HepG2 (cell line): ENCODE results near the gene ESRP2. TPM values are rescaled to one million over a fixed set of nuclear protein-coding genes. Genes with fewer than 3 reads are reported as not detected.

Experiments used
- ATAC-seq: fragments of 200-7000 bp; cut with Tn5 transposase; 3 replicates; pipeline ENCODE4 v1.9.1; 2020; ENCODE audit warnings: mild to moderate bottlenecking, moderate library complexity
- BruUV-seq: library from RNA; stranded (reverse); fragments of 400-500 nt; replicated peaks from 2 replicates; lab custom pipeline; 2021; lab: Mats Ljungman, UMichigan
- CTCF ChIA-PET: fragments of 300-600 bp; formaldehyde crosslinking; extraction: SDS; loops from one replicate; lab custom pipeline; 2021; ENCODE audit warnings: low total read pairs, inconsistent platforms, low intra/inter-chr PET ratio; lab: Yijun Ruan, JAX
- POLR2A ChIA-PET: fragments of 350-600 bp; sonication (Branson Sonifier 250); formaldehyde crosslinking; loops from one replicate; lab custom pipeline; 2020; ENCODE audit warnings: antibody characterized with exemption, inconsistent platforms; lab: Yijun Ruan, JAX
- DNase-seq: peaks from one replicate; pipeline ENCODE4 v3.0.0-alpha.2; 2015; ENCODE audit warnings: low spot score
- FAIRE-seq: peaks from 3 replicates; lab custom pipeline; 2011; peaks lifted over from hg19 to GRCh38; lab: Jason Lieb, UNC
- H2AFZ ChIP-seq: one replicate; pipeline ENCODE4 v1.6.1; 2011; ENCODE audit warnings: low read length, inconsistent platforms
- H3K27ac ChIP-seq: fragments of 300-600 bp; 3 replicates; pipeline ENCODE4 v1.8.0; 2011; ENCODE audit warnings: mixed run types, mild to moderate bottlenecking, mixed read lengths, low read length, inconsistent platforms; ENCODE audit not compliant: insufficient read depth; ENCODE audit errors: extremely low read length
- H3K27me3 ChIP-seq, 2 experiments: fragments of 200-600 bp in 1 of 2; 2 replicates in 1 of 2; 3 replicates in 1 of 2; pipeline versions ENCODE4 v1.6.0 to v1.8.0; 2011; ENCODE audit warnings: low read length in 2 of 2, mild to moderate bottlenecking in 2 of 2, moderate library complexity in 2 of 2, inconsistent platforms in 1 of 2; ENCODE audit not compliant: insufficient read depth in 2 of 2, control insufficient read depth in 1 of 2
- H3K36me3 ChIP-seq, 2 experiments: fragments of 200-600 bp in 1 of 2; replicated peaks in 1 of 2; 2 replicates in 1 of 2; 3 replicates in 1 of 2; pipeline versions ENCODE4 v1.5.1 to v1.8.0; 2011; ENCODE audit warnings: low read length in 2 of 2, inconsistent platforms in 1 of 2; ENCODE audit not compliant: insufficient read depth in 2 of 2, control insufficient read depth in 1 of 2
- H3K4me1 ChIP-seq: 2 replicates; pipeline ENCODE4 v1.5.1; 2012; ENCODE audit warnings: low read length, inconsistent platforms; ENCODE audit not compliant: insufficient read depth
- H3K4me2 ChIP-seq: 2 replicates; pipeline ENCODE4 v1.6.0; 2011; ENCODE audit warnings: low read depth, low read length, inconsistent platforms
- H3K4me3 ChIP-seq, 3 experiments: fragments of 200-600 bp in 1 of 3; sonication (generic), shearing (Covaris generic) in 1 of 3; replicated peaks in 1 of 3; 2 replicates each; pipeline ENCODE4 v1.5.1; 2011 to 2016; ENCODE audit warnings: low read length in 3 of 3, inconsistent platforms in 2 of 3, low read depth in 2 of 3, mild to moderate bottlenecking in 2 of 3, control low read depth in 1 of 3, mixed read lengths in 1 of 3; ENCODE audit not compliant: insufficient read depth in 1 of 3
- H3K79me2 ChIP-seq: one replicate; pipeline ENCODE4 v1.6.1; 2011; ENCODE audit warnings: low read length, inconsistent platforms; ENCODE audit not compliant: insufficient read depth
- H3K9ac ChIP-seq: 2 replicates; pipeline ENCODE4 v1.6.0; 2011; ENCODE audit warnings: mild to moderate bottlenecking, low read depth, low read length, inconsistent platforms; ENCODE audit not compliant: insufficient read depth
- H3K9me3 ChIP-seq: 2 replicates; pipeline ENCODE4 v1.5.1; 2012; ENCODE audit warnings: mild to moderate bottlenecking, low read length
- H4K20me1 ChIP-seq: 2 replicates; pipeline ENCODE4 v1.6.0; 2011; ENCODE audit warnings: inconsistent platforms, mild to moderate bottlenecking, low read length, moderate library complexity; ENCODE audit not compliant: insufficient read depth
- AHR ChIP-seq: IDR thresholded peaks from 2 replicates; pipeline ENCODE4 v1.6.1; 2018; ENCODE audit warnings: missing genetic modification reagents, missing compliant biosample characterization
- ELF3 ChIP-seq: IDR thresholded peaks from 2 replicates; pipeline ENCODE4 v1.6.1; 2016; ENCODE audit warnings: missing genetic modification reagents, missing compliant biosample characterization
- GLMP ChIP-seq: sonication (generic); formaldehyde crosslinking; IDR thresholded peaks from 2 replicates; pipeline ENCODE4 v1.9.0; 2021; ENCODE audit warnings: missing genetic modification reagents, mild to moderate bottlenecking, borderline replicate concordance
- KLF6 ChIP-seq: IDR thresholded peaks from 2 replicates; pipeline ENCODE4 v1.8.0; 2016; ENCODE audit warnings: missing biosample characterization, missing genetic modification reagents
- MLLT10 ChIP-seq: sonication (generic); formaldehyde crosslinking; IDR thresholded peaks from 2 replicates; pipeline ENCODE4 v1.4.0; 2020; ENCODE audit warnings: missing genetic modification reagents
- NCOA5 ChIP-seq: sonication (generic); formaldehyde crosslinking; IDR thresholded peaks from 2 replicates; pipeline ENCODE4 v1.4.0; 2020; ENCODE audit warnings: missing genetic modification reagents
- NFKB2 ChIP-seq: sonication (generic); formaldehyde crosslinking; IDR thresholded peaks from 2 replicates; pipeline ENCODE4 v1.4.0; 2020; ENCODE audit warnings: missing genetic modification reagents, borderline replicate concordance
- NR1H2 ChIP-seq: sonication (generic); formaldehyde crosslinking; IDR thresholded peaks from 2 replicates; pipeline ENCODE4 v1.8.1; 2022; ENCODE audit warnings: low read depth, missing genetic modification reagents, borderline replicate concordance
- PCBP1 ChIP-seq: fragments of 200-400 bp; formaldehyde crosslinking; IDR thresholded peaks from 2 replicates; pipeline ENCODE4 v1.6.1; 2017; ENCODE audit warnings: mild to moderate bottlenecking, low read depth, low read length, borderline replicate concordance
- RORA ChIP-seq: sonication (generic); formaldehyde crosslinking; IDR thresholded peaks from 2 replicates; pipeline ENCODE4 v1.5.0; 2020; ENCODE audit warnings: mild to moderate bottlenecking, missing genetic modification reagents, moderate library complexity
- SOX6 ChIP-seq, 2 experiments: fragments of 450-650 bp in 1 of 2; sonication (generic) in 1 of 2; formaldehyde crosslinking in 1 of 2; IDR thresholded peaks; 2 replicates each; pipeline versions ENCODE4 v1.4.0 to v1.6.1; 2017 to 2020; ENCODE audit warnings: antibody characterized with exemption in 1 of 2, mild to moderate bottlenecking in 1 of 2, missing genetic modification reagents in 1 of 2
- WIZ ChIP-seq: sonication (generic); formaldehyde crosslinking; IDR thresholded peaks from 2 replicates; pipeline ENCODE4 v1.5.1; 2020; ENCODE audit warnings: mild to moderate bottlenecking, missing genetic modification reagents
- ZFP37 ChIP-seq: sonication (generic); formaldehyde crosslinking; IDR thresholded peaks from 2 replicates; pipeline ENCODE4 v1.4.0; 2020; ENCODE audit warnings: missing genetic modification reagents, borderline replicate concordance
- ZNF235 ChIP-seq: sonication (generic); formaldehyde crosslinking; IDR thresholded peaks from 2 replicates; pipeline ENCODE4 v1.8.1; 2023; ENCODE audit warnings: mild to moderate bottlenecking, missing genetic modification reagents, borderline replicate concordance
- ZNF556 ChIP-seq: sonication (generic); formaldehyde crosslinking; IDR thresholded peaks from 2 replicates; pipeline ENCODE4 v1.4.0; 2020; ENCODE audit warnings: mild to moderate bottlenecking, missing genetic modification reagents, borderline replicate concordance
- WGBS: methylation state at CpG from one replicate; pipeline ENCODE4 v1.1.6; 2017; ENCODE audit warnings: low lambda C conversion rate; 5-methylcytosine and 5-hydroxymethylcytosine counted together
- in situ Hi-C: cut with HindIII; loops from 2 replicates; pipeline ENCODE4 v1.10.0; 2017; ENCODE audit warnings: low pct_unique_long_range_greater_than_20kb; ENCODE audit not compliant: extremely low pct_ligation_motif_present
- intact Hi-C: fragments of 100-400 bp; cut with micrococcal nuclease; formaldehyde crosslinking; loops from one replicate; pipeline ENCODE4 v1.10.0; 2022; ENCODE audit not compliant: unreplicated experiment
- polyA plus RNA-seq, 8 experiments: library from polyadenylated mRNA; depleted of rRNA in 3 of 8; stranded (reverse) in 7 of 8; unstranded in 1 of 8; fragments of >200 nt; fragmentation: Illumina TruSeq in 4 of 8; extraction: Trizol in 4 of 8; gene quantifications; 2 replicates each; pipeline versions ENCODE4 v1.2.1 to v1.2.3, GENCODE V29; 2011 to 2016; ENCODE audit warnings: low read depth in 4 of 8, missing spikeins in 1 of 8, mixed read lengths in 1 of 8; ENCODE audit not compliant: insufficient read depth in 1 of 8
- total RNA-seq, 5 experiments: library from RNA; depleted of rRNA; stranded (reverse); fragments of >200 nt; fragmentation: Illumina TruSeq; extraction: Trizol; gene quantifications; 2 replicates each; pipeline ENCODE4 v1.2.3, GENCODE V29; 2016; ENCODE audit warnings: low read depth in 1 of 5
- TF ChIP-seq, protein P1 (sequence below): sonication (generic); formaldehyde crosslinking; IDR thresholded peaks from 2 replicates; pipeline ENCODE4 v1.4.0; 2020; ENCODE audit warnings: low read depth, mild to moderate bottlenecking, missing genetic modification reagents
- TF ChIP-seq, protein P2 (sequence below): sonication (generic); formaldehyde crosslinking; IDR thresholded peaks from 2 replicates; pipeline ENCODE4 v1.5.1; 2020; ENCODE audit warnings: mild to moderate bottlenecking, missing genetic modification reagents

Gene ESRP2
- total and polyA plus RNA-seq, 2 of the 13 experiments (the other 11 are each of a cell fraction or from before 2014, with no cell fraction given) = 21.1 to 32.4 TPM

GRCh38 chr16:68244903-68245853, 9.3 kb upstream of the ESRP2 start, which contains the start of gene PLA2G15:
Gene PLA2G15 (plus strand): TSS chr16:68245373. CDS start chr16:68245427, 54 bp downstream.
- ATAC-seq (peak; percentile 90), DNase-seq (peak; percentile 87), FAIRE-seq (peak; percentile 54)
- intact Hi-C loops = loop anchor here (1.0 kb wide), 1 partner anchor 8 kb away; no protein-coding TSS in a partner anchor
- CTCF ChIA-PET = no interaction called here
- in situ Hi-C loops = no loop called here
- no peaks in the 10 kb centered on the region for H3K79me2 ChIP-seq
- no peaks in the 10 kb centered on the region for H3K9me3 ChIP-seq
- peaks cover 4 to 8% of the 10 kb centered on the region in 2 experiments; a peak in 4 of 5 replicates for H3K36me3 ChIP-seq
- no peak within 1 kb of the TSS for H3K27ac ChIP-seq
- peak within 1 kb of the TSS; percentile 85 to 97 (median 89) for H3K4me3 ChIP-seq
- POLR2A ChIA-PET = interaction anchor here (0.5 to 2.9 kb wide), 12 partner anchors 8 to 162 kb away, joined by 3 to 23 read pairs (median 4); partner anchors contain the start of genes ESRP2, PRMT7, SLC7A6 and SLC7A6OS
- no TSS peak for BruUV-seq
- peaks cover 59% of the 10 kb centered on the region for H3K4me1 ChIP-seq
- H2AFZ ChIP-seq = peak within 1 kb of the TSS; percentile 46
- no peaks in the 10 kb centered on the region for H4K20me1 ChIP-seq
- WGBS = 4% methylated on average over 10 of the region's 75 CpGs
- peak within 1 kb of the TSS; percentile 72 for H3K9ac ChIP-seq
- no peaks in the 10 kb centered on the region; a peak in 1 of 5 replicates for H3K27me3 ChIP-seq
- peak within 1 kb of the TSS; percentile 89 for H3K4me2 ChIP-seq
- no peak for TF ChIP-seq MLLT10
- 0 out of 2 replicates have a peak, but pooled peaks have one; percentile 65 for TF ChIP-seq ZNF235 (CRISPR knock-in tag)
- TF ChIP-seq AHR (CRISPR knock-in tag) = no peak; the same call in 1 of the 2 replicates
- no peak for TF ChIP-seq NR1H2 (CRISPR knock-in tag)
- TF ChIP-seq WIZ (CRISPR knock-in tag) = no peak
- peak; percentile 88 for TF ChIP-seq ELF3 (CRISPR knock-in tag)
- no peak for TF ChIP-seq GLMP (CRISPR knock-in tag)
- TF ChIP-seq KLF6 (CRISPR knock-in tag) = peak; percentile 69; the same call in 1 of the 2 replicates
- TF ChIP-seq ZNF556 = no peak; the same call in 1 of the 2 replicates
- TF ChIP-seq PCBP1 = 0 out of 2 replicates have a peak, but pooled peaks have one; percentile 25
- no peak for TF ChIP-seq NCOA5
- TF ChIP-seq ZFP37 = peak; percentile 69; the same call in 1 of the 2 replicates
- TF ChIP-seq SOX6 (IDR thresholded peaks at IDR 0.05) = no peak
- peak; percentile 69 for TF ChIP-seq SOX6 (CRISPR knock-in tag; IDR thresholded peaks at IDR 0.05)
- peak; percentile 92; the same call in 1 of the 2 replicates for TF ChIP-seq NFKB2 (CRISPR knock-in tag)
- TF ChIP-seq, protein P1, sequence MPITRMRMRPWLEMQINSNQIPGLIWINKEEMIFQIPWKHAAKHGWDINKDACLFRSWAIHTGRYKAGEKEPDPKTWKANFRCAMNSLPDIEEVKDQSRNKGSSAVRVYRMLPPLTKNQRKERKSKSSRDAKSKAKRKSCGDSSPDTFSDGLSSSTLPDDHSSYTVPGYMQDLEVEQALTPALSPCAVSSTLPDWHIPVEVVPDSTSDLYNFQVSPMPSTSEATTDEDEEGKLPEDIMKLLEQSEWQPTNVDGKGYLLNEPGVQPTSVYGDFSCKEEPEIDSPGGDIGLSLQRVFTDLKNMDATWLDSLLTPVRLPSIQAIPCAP (CRISPR knock-in tag) = no peak
- TF ChIP-seq, protein P2, sequence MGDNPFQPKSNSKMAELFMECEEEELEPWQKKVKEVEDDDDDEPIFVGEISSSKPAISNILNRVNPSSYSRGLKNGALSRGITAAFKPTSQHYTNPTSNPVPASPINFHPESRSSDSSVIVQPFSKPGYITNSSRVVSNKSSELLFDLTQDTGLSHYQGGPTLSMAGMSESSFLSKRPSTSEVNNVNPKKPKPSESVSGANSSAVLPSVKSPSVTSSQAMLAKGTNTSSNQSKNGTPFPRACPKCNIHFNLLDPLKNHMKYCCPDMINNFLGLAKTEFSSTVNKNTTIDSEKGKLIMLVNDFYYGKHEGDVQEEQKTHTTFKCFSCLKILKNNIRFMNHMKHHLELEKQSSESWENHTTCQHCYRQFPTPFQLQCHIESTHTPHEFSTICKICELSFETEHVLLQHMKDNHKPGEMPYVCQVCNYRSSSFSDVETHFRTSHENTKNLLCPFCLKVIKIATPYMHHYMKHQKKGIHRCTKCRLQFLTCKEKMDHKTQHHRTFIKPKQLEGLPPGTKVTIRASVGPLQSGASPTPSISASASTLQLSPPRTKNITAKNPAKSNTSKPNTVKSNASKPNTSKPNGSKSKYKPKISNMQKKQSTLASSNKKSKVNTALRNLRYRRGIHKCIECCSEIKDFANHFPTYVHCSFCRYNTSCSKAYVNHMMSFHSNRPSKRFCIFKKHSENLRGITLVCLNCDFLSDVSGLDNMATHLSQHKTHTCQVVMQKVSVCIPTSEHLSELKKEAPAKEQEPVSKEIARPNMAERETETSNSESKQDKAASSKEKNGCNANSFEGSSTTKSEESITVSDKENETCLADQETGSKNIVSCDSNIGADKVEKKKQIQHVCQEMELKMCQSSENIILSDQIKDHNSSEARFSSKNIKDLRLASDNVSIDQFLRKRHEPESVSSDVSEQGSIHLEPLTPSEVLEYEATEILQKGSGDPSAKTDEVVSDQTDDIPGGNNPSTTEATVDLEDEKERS (CRISPR knock-in tag) = 0 out of 2 replicates have a peak, but pooled peaks have one; percentile 15
- no peak for TF ChIP-seq RORA
